Measurements from ENCODE around the gene ZFP36L2. TPM values are rescaled to one million over a fixed set of nuclear protein-coding genes. Genes with fewer than 3 reads are reported as not detected.

ZFP36L2 gene
- total and polyA plus RNA-seq, 9 of the 15 experiments (the other 6 are each of a cell fraction or from before 2014, with no cell fraction given), result 4.1 to 60.6 (median 20.3) TPM

GRCh38 chr2:43250015-43250414 lies 23.6 kb upstream of the ZFP36L2 start:
- H3K27me3 ChIP-seq (ENCODE audit: control insufficient read depth in 2 of 2, insufficient read depth in 2 of 2, low read length in 2 of 2), result no peaks in the 10 kb centered on the region
- no peak overlapping the region for H3K4me3 ChIP-seq
- no peaks in the 10 kb centered on the region for H3K36me3 ChIP-seq (ENCODE audit: control insufficient read depth, insufficient read depth, low read length)
- ChIA-PET CTCF (ENCODE audit: low intra/inter-chr PET ratio) (no interaction called here), POLR2A (interaction anchor here (0.7 to 0.8 kb wide), 2 partner anchors 26 to 282 kb away, joined by 3 read pairs; no protein-coding TSS in a partner anchor)
- WGBS (ENCODE audit: insufficient coverage, low coverage, missing lambda C conversion rate), result 84% methylated on average over 2 of the region's 2 CpGs
- no TSS peak for BruUV-seq (replicated peaks)
- in situ Hi-C loops (cut with MboI), result no loop called here
- no peaks in the 10 kb centered on the region for H3K9me3 ChIP-seq (replicated peaks; ENCODE audit: control insufficient read depth, insufficient read depth, low read depth, low read length)
- intact Hi-C loops (cut with micrococcal nuclease), result no loop called here
- no peak overlapping the region for H3K27ac ChIP-seq (ENCODE audit: extremely low read depth, low read depth, low read length)
- no peak overlapping the region for H3K4me2 ChIP-seq (ENCODE audit: insufficient read depth, low read length)
- no peak overlapping the region for H3K9ac ChIP-seq (ENCODE audit: insufficient read depth in 1 of 2, low read depth in 2 of 2, low read length in 2 of 2)
- no peaks in the 10 kb centered on the region for H4K20me1 ChIP-seq (replicated peaks; ENCODE audit: control insufficient read depth, insufficient read depth, low read length)
- H3K4me1 ChIP-seq (replicated peaks in 1 of 2; ENCODE audit: control insufficient read depth in 2 of 2, insufficient read depth in 2 of 2, low read length in 2 of 2), result no peaks in the 10 kb centered on the region
- H2AFZ ChIP-seq (ENCODE audit: low read depth, low read length), result no peak overlapping the region
- H3K79me2 ChIP-seq (ENCODE audit: control insufficient read depth, insufficient read depth, low read length), result no peaks in the 10 kb centered on the region
- no peak for DNase-seq (ENCODE audit: extremely low read depth in 1 of 4, low spot score in 3 of 4)
- no peak for ATAC-seq
- FAIRE-seq, result no peak
- no peaks in the 10 kb centered on the region for H3K9me1 ChIP-seq (ENCODE audit: control insufficient read depth, insufficient read depth, low read length)
- TF ChIP-seq ARID4B (CRISPR knock-in tag; IDR thresholded peaks at IDR 0.05) (no peak), CCNT2 (IDR thresholded peaks at IDR 0.05; ENCODE audit: borderline replicate concordance, extremely low read depth, insufficient read length, low read depth, low read length) (no peak), KLF6 (CRISPR knock-in tag; IDR thresholded peaks at IDR 0.05; ENCODE audit: borderline replicate concordance) (no peak), MGA (IDR thresholded peaks at IDR 0.05) (no peak), PTRF (tag; IDR thresholded peaks at IDR 0.05) (no peak)

All from K562 (cell line).